GM12891 (cell line): ENCODE measurements around the gene CYP24A1.

Experiments
- POLR2A ChIP-seq: IDR thresholded peaks from 2 replicates; pipeline ENCODE4 v1.6.1; 2011; ENCODE audit warnings: low read depth, low read length, control low read depth
- POU2F2 ChIP-seq: IDR thresholded peaks from 2 replicates; pipeline ENCODE4 v1.6.1; 2011; ENCODE audit warnings: low read depth, mild to moderate bottlenecking, control low read depth, low read length, moderate library complexity

DNA sequence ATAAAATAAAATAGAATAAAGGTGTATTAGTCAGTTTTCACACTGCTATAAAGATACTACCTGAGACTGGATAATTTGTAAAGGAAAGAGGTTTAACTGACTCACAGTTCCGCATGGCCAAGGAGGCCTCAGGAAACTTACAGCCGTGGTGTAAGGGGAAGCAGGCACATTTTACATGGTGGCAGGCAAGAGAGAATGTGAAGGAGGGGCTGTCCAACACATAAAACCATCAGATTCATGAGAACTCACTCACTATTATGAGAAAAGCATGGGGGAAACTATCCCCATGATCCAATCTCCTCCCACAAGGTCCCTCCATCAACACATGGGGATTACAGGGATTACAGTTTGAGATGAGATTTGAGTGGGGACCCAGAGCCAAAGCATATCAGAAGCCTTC is 62.3 kb downstream of the CYP24A1 start:
- no peak for TF ChIP-seq POLR2A
- TF ChIP-seq POU2F2 = no peak
